C4-2B (cell line): Measurements from ENCODE around the gene TMEM267.

Experiments used
- CTCF ChIP-seq: fragments of 450-650 bp; conservative IDR thresholded peaks from 2 replicates; pipeline ENCODE4 v1.5.1; 2017; ENCODE audit warnings: mild to moderate bottlenecking
- ZFX ChIP-seq: fragments of 450-650 bp; IDR thresholded peaks from 2 replicates; pipeline ENCODE4 v1.6.1; 2017

DNA sequence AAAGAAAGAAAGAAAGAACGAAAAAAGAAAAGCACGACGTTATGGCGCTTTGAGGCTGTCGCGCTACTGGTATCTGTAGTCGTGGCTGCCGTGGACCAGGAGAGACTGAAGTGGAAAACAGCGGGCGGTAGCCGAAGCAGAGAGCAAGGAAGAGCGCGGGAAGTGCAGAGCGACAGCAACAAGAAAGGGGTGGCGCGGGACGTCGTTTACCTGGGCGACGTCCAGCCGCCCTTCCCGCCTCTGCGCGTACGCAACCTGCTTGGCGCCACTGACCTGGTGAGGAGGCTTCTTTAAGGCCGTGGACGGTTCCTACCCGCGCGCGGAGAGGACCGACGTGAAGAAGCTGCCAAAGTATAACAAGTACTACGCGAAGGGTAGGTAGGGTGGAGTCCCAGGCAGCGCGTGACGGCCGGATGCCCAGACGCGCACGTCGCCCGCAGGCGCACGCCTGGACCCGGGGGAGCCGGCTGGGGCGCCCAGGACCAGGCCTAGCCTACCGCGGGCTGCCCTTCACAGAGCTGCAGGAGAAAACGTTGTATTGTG is 86.8 kb downstream of the TMEM267 start:
- TF ChIP-seq CTCF (no peak), ZFX (no peak)
